GM20000 (cell line): Measurements from ENCODE around the gene TPRG1.

Experiments
- DNase-seq: peaks from one replicate; pipeline ENCODE4 v3.0.0; 2012; ENCODE audit warnings: low spot score
- CTCF ChIP-seq: IDR thresholded peaks from 2 replicates; pipeline ENCODE4 v1.5.1; 2012; ENCODE audit warnings: mild to moderate bottlenecking, control low read depth; ENCODE audit errors: extremely low read depth, missing control alignments

The TPRG1 gene

DNA sequence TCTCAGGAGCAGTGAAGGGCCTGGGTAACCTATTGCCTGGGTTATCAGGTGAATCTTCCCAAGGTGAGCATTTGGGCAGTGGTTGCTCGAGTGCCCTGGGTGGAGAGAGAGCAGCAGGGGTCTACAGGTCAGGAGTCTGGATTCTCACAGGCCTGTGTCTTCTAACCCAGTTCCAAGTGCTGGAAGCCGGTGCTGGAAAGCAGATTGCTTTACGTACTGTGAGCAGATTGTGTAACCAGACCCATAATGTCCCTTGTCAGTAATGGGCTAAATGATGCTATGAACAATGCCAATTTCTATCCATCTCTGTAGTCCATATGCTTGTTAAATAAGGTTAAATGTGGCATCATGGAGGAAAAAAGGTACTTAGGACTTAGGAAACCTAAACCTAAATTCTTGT is 106.5 kb downstream of the TPRG1 start:
- TF ChIP-seq CTCF: no peak
- no peak for DNase-seq

DNA sequence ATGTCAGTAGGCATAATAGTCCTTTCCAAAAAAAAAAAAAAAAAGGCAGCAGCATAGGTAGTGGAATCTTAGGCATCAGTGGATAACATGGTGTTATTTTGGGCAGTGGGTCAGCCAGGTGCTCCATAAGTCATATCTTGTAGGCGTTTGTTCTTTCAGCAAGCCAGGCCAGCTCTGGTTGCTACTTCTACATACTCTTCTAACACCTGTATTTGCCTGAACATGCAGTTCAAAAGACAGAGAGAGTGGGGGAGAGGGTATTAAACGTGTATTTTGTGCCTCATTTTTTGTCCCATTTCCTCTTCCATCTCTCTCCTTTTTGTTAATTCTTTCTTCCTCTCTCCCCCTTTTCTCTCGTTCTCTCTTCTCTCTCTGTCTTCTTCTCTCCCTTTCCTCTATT is 110.4 kb downstream of the TPRG1 start:
- no peak for DNase-seq
- no peak for TF ChIP-seq CTCF

GRCh38 chr3:189282741-189283140 is 111.0 kb downstream of the TPRG1 start:
- no peak for DNase-seq
- no peak for TF ChIP-seq CTCF

DNA sequence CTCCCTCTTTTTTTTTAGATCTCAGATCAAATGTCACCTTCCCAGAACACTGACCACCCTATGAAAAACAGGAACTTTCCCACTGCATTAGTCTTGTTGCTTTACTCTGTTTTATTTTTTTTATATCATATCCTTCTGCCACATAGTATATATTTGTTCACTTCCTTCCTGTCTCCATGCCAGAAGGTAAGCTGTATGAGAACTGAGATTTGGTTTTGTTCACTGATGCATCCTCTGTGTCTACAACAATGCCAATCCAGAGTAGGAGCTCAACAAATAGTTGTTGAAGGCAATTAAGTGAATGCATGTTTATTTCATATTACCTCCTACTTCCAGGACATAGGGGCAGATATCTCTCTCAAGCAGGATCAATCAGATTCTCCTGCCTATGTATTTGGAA is 114.4 kb downstream of the TPRG1 start:
- no peak for TF ChIP-seq CTCF
- no peak for DNase-seq

GRCh38 chr3:189286916-189287315 is 115.1 kb downstream of the TPRG1 start:
- DNase-seq: no peak

DNA sequence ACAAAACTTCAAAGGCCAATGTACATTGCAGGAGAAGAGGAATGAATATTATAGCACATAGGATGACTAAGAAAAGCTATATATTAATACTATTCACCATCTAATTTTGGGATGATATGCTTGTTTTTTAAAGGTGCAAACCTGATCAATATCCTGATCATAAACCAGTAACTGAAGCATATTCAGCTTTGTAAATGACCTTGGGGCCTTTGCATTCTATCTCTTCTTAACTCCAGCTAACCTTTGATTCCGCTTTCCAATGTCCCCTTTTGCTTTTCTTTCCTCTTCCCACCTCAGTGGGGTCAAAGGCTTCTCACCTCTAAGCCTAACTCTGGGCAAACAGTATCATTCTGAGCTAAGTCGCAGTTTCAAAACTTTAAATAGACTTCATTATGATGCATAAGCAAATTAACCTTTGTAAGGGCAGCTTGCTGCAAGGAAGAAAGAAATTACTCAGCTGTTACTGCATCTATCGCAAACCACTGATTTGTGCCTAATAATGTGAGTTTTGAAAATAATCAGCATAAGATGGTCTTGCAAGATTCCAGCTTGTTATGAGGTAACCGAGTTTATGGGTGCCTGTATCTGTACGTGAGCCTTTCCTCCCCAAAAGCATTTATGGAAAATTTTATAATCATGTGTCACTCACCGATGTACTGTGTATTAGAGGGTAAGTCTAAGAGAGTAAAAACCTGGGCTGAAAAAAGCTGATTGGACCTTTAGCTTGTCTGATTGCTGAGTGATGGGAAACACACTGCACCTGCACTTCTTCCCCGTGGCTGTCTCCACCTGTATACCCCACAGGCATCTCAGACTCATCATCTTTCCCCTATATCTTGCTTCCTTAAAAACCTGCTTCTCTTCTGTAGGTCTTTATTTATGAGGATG is 116.8 kb downstream of the TPRG1 start:
- TF ChIP-seq CTCF: no peak
- peak; percentile 44 for DNase-seq

More at GRCh38 chr3:189286916-189287315, 115.1 kb downstream of the TPRG1 start:
- TF ChIP-seq CTCF: no peak

DNA sequence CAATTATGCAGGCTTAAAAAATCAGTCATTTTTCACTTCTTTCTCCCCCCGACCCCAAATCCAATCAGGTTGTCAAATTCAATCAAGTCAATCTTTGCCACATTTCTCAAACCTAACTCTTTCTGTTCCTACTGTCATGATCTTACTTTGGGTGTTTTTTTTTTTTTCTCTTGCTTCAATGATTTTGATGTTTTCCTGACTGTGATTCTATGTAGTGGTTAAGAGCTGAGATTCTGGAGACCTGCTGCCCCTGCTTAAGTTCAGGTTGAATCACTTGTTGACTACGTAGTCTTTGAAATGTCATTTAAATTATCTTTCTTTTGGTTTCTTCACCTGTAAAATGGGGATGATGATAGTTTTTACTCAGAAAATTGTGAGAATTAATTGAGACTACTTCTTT is 117.5 kb downstream of the TPRG1 start:
- no peak for TF ChIP-seq CTCF
- no peak for DNase-seq
